GM12865 (cell line): Measurements from ENCODE around the gene KNDC1.
"Not testable (repeated sequence)": the region's sequence is repeated elsewhere in the genome, so short reads cannot be mapped to it uniquely, and the experiment has no call there.

Experiments
- DNase-seq: peaks from one replicate; pipeline ENCODE4 v3.0.0; 2010; ENCODE audit warnings: low read depth
- H3K4me3 ChIP-seq: 2 replicates; pipeline ENCODE4 v1.5.1; 2011; ENCODE audit warnings: mild to moderate bottlenecking, low read depth, low read length, control low read depth
- CTCF ChIP-seq: IDR thresholded peaks from 2 replicates; pipeline ENCODE4 v1.5.1; 2011; ENCODE audit warnings: low read length, control low read depth, low read depth, inconsistent platforms; ENCODE audit not compliant: insufficient read depth; ENCODE audit errors: missing control alignments

Gene KNDC1

GRCh38 chr10:133159950-133160825 is at the start of gene KNDC1:
Gene KNDC1 (plus strand): TSS chr10:133160219. CDS start chr10:133160468, 249 bp downstream.
- H3K4me3 ChIP-seq: no peak within 1 kb of the TSS
- TF ChIP-seq CTCF: no peak
- no peak for DNase-seq

- no peak for TF ChIP-seq CTCF
- no peak overlapping the region for H3K4me3 ChIP-seq
- no peak for DNase-seq
Observed at GRCh38 chr10:133110609-133111275, 49.3 kb upstream of the KNDC1 start.

GRCh38 chr10:133111640-133112039 is 48.4 kb upstream of the KNDC1 start:
- peak; percentile 14 for DNase-seq
- not testable (repeated sequence) for H3K4me3 ChIP-seq

GRCh38 chr10:133113146-133113830 is 46.7 kb upstream of the KNDC1 start:
- no peak overlapping the region for H3K4me3 ChIP-seq
- TF ChIP-seq CTCF: no peak
- DNase-seq: no peak

- no peak for TF ChIP-seq CTCF
- no peak for DNase-seq
- H3K4me3 ChIP-seq: no peak overlapping the region
Observed at GRCh38 chr10:133113847-133114246, 46.2 kb upstream of the KNDC1 start.

DNA sequence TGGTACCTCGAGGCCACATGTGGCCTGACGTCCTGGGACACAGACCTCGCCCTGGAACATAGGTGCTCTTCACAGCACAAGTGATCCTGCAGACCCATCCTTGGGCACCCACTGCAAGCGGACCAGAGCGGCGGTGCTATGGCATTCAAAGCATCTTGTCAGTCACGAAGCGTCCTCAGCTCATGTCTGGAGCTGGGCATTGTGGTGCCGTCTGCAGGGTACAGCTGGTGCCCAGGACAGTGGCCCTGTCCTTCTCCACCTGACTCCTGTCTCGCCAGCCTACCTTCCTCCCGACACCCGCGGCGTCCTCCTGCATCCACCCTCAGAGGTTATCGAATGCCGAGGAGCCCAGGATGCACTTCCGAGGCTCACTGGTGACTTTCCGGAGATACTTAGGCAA is 45.8 kb upstream of the KNDC1 start:
- H3K4me3 ChIP-seq: no peak overlapping the region
- DNase-seq: no peak
- no peak for TF ChIP-seq CTCF
